K562 (cell line): ENCODE results near the gene DLX2. TPM values are rescaled to one million over a fixed set of nuclear protein-coding genes. Genes with fewer than 3 reads are reported as not detected.

Experiments
- ATAC-seq: fragments of 200-7000 bp; cut with Tn5 transposase; 3 replicates; pipeline ENCODE4 v1.9.1; 2020; ENCODE audit warnings: moderate library complexity
- BruUV-seq: library from RNA; stranded (reverse); fragments of 400-500 nt; replicated peaks from 2 replicates; lab custom pipeline; 2021; lab: Mats Ljungman, UMichigan
- CTCF ChIA-PET: fragments of 300-600 bp; formaldehyde crosslinking; extraction: SDS; loops from one replicate; lab custom pipeline; 2021; ENCODE audit warnings: low intra/inter-chr PET ratio; lab: Yijun Ruan, JAX
- POLR2A ChIA-PET: fragments of 300-600, 350-650 bp; sonication (Branson Sonifier 250); formaldehyde crosslinking; extraction: SDS; loops from one replicate; lab custom pipeline; 2021; ENCODE audit warnings: antibody characterized with exemption, inconsistent platforms; lab: Yijun Ruan, JAX
- DNase-seq, 4 experiments: peaks; one replicate each; pipeline versions ENCODE4 v3.0.0 to v3.0.0-alpha.2; 2011 to 2018; ENCODE audit warnings: low spot score in 3 of 4, mixed read lengths in 3 of 4; ENCODE audit errors: extremely low read depth in 1 of 4
- FAIRE-seq: peaks from 2 replicates; lab custom pipeline; 2011; peaks lifted over from hg19 to GRCh38; lab: Jason Lieb, UNC
- H2AFZ ChIP-seq: 2 replicates; pipeline ENCODE4 v1.6.0; 2011; ENCODE audit warnings: low read depth, low read length, control low read depth, inconsistent platforms
- H3K27ac ChIP-seq: fragments of 200-600 bp; 3 replicates; pipeline ENCODE4 v1.8.0; 2011; ENCODE audit warnings: low read depth, mild to moderate bottlenecking, control low read depth, inconsistent platforms, low read length, moderate library complexity, mixed read lengths; ENCODE audit errors: extremely low read depth
- H3K27me3 ChIP-seq, 2 experiments: fragments of 300-600 bp in 1 of 2; 2 replicates in 1 of 2; 3 replicates in 1 of 2; pipeline versions ENCODE4 v1.6.0 to v1.8.0; 2011; ENCODE audit warnings: inconsistent platforms in 2 of 2, low read length in 2 of 2, mild to moderate bottlenecking in 1 of 2, mixed read lengths in 1 of 2, moderate library complexity in 1 of 2; ENCODE audit not compliant: control insufficient read depth in 2 of 2, insufficient read depth in 2 of 2
- H3K36me3 ChIP-seq: fragments of 300-600 bp; 3 replicates; pipeline ENCODE4 v1.8.0; 2011; ENCODE audit warnings: mild to moderate bottlenecking, low read length, inconsistent platforms; ENCODE audit not compliant: control insufficient read depth, insufficient read depth
- H3K4me1 ChIP-seq, 2 experiments: fragments of 200-600 bp in 1 of 2; replicated peaks in 1 of 2; 2 replicates in 1 of 2; 3 replicates in 1 of 2; pipeline versions ENCODE4 v1.5.1 to v1.8.0; 2011; ENCODE audit warnings: inconsistent platforms in 2 of 2, low read length in 2 of 2, mild to moderate bottlenecking in 1 of 2, mixed read lengths in 1 of 2, moderate library complexity in 1 of 2; ENCODE audit not compliant: control insufficient read depth in 2 of 2, insufficient read depth in 2 of 2
- H3K4me2 ChIP-seq: 2 replicates; pipeline ENCODE4 v1.6.1; 2011; ENCODE audit warnings: low read length, control low read depth, inconsistent platforms, mixed read lengths; ENCODE audit not compliant: insufficient read depth
- H3K4me3 ChIP-seq: fragments of 200-600 bp; sonication (generic), shearing (Covaris generic); 2 replicates; pipeline ENCODE4 v1.5.1; 2016; ENCODE audit warnings: control low read depth, inconsistent platforms
- H3K79me2 ChIP-seq: fragments of 200-600 bp; 3 replicates; pipeline ENCODE4 v1.8.0; 2011; ENCODE audit warnings: low read length, inconsistent platforms; ENCODE audit not compliant: control insufficient read depth, insufficient read depth
- H3K9ac ChIP-seq, 2 experiments: 2 replicates each; pipeline versions ENCODE4 v1.6.0 to v1.6.1; 2011; ENCODE audit warnings: low read depth in 2 of 2, low read length in 2 of 2, control low read depth in 1 of 2, inconsistent platforms in 1 of 2, mild to moderate bottlenecking in 1 of 2, mixed read lengths in 1 of 2; ENCODE audit not compliant: insufficient read depth in 1 of 2
- H3K9me1 ChIP-seq: one replicate; pipeline ENCODE4 v1.6.0; 2011; ENCODE audit warnings: inconsistent platforms, mild to moderate bottlenecking, low read length, moderate library complexity; ENCODE audit not compliant: control insufficient read depth, insufficient read depth
- H3K9me3 ChIP-seq: replicated peaks from 2 replicates; pipeline ENCODE4 v1.5.1; 2011; ENCODE audit warnings: low read depth, low read length, inconsistent platforms; ENCODE audit not compliant: control insufficient read depth, insufficient read depth
- H4K20me1 ChIP-seq: replicated peaks from 2 replicates; pipeline ENCODE4 v1.6.1; 2011; ENCODE audit warnings: low read length, inconsistent platforms, mixed read lengths; ENCODE audit not compliant: control insufficient read depth, insufficient read depth
- BHLHE40 ChIP-seq: IDR thresholded peaks from 2 replicates; pipeline ENCODE4 v1.6.1; 2011; ENCODE audit warnings: low read length, improper control_type of control experiment
- CHCHD3 ChIP-seq: fragments of 250-450 bp; sonication (Bioruptor Pico); IDR thresholded peaks from 2 replicates; pipeline ENCODE4 v2.1.2; 2022; ENCODE audit warnings: mild to moderate bottlenecking
- EP400 ChIP-seq: fragments of 450-650 bp; IDR thresholded peaks from 2 replicates; pipeline ENCODE4 v1.6.1; 2017; ENCODE audit warnings: antibody characterized with exemption, mild to moderate bottlenecking, moderate library complexity
- EZH2 ChIP-seq: IDR thresholded peaks from 2 replicates; pipeline ENCODE4 v1.6.1; 2012; ENCODE audit warnings: low read depth, mild to moderate bottlenecking, inconsistent platforms, low read length, borderline replicate concordance
- FOSL1 ChIP-seq: fragments of 200-800 bp; sonication (Bioruptor generic); conservative IDR thresholded peaks from 2 replicates; pipeline ENCODE4 v1.6.1; 2016; ENCODE audit warnings: missing genetic modification characterization, missing compliant biosample characterization
- HNRNPH1 ChIP-seq: fragments of 200-400 bp; formaldehyde crosslinking; optimal IDR thresholded peaks from 2 replicates; pipeline ENCODE3; 2017; ENCODE audit warnings: low read depth, mild to moderate bottlenecking, low read length, moderate library complexity
- JUNB ChIP-seq: fragments of 450-650 bp; formaldehyde crosslinking; conservative IDR thresholded peaks from 2 replicates; pipeline ENCODE4 v1.4.0; 2020; ENCODE audit warnings: mild to moderate bottlenecking
- NR4A1 ChIP-seq, 2 experiments: fragments of 250-450 bp in 1 of 2; fragments of 450-650 bp in 1 of 2; sonication (Bioruptor Pico) in 1 of 2; IDR thresholded peaks; 2 replicates each; pipeline versions ENCODE4 v1.4.0 to v1.6.1; 2016 to 2020; ENCODE audit warnings: mild to moderate bottlenecking in 2 of 2, missing compliant biosample characterization in 1 of 2, missing genetic modification characterization in 1 of 2, moderate library complexity in 1 of 2
- RBM15 ChIP-seq: fragments of 200-400 bp; formaldehyde crosslinking; IDR thresholded peaks from 2 replicates; pipeline ENCODE4 v1.6.1; 2018; ENCODE audit warnings: mild to moderate bottlenecking, low read length, moderate library complexity; ENCODE audit not compliant: insufficient read depth
- SRSF1 ChIP-seq: fragments of 200-400 bp; formaldehyde crosslinking; IDR thresholded peaks from 2 replicates; pipeline ENCODE4 v1.6.1; 2017; ENCODE audit warnings: mild to moderate bottlenecking, low read depth, low read length, moderate library complexity
- SRSF3 ChIP-seq: fragments of 200-400 bp; formaldehyde crosslinking; IDR thresholded peaks from 2 replicates; pipeline ENCODE4 v1.6.1; 2016; ENCODE audit warnings: mild to moderate bottlenecking, low read length, moderate library complexity; ENCODE audit not compliant: insufficient read depth
- TAL1 ChIP-seq: fragments of 450-650 bp; IDR thresholded peaks from 2 replicates; pipeline ENCODE4 v1.6.1; 2016; ENCODE audit warnings: mild to moderate bottlenecking
- ZNF780A ChIP-seq: fragments of 250-450 bp; sonication (Bioruptor Pico); IDR thresholded peaks from 2 replicates; pipeline ENCODE4 v1.5.0; 2021; ENCODE audit warnings: mild to moderate bottlenecking
- in situ Hi-C: fragments of 300-500 bp; cut with MboI; formaldehyde crosslinking; loops from 4 replicates; pipeline ENCODE4 v1.15.0; 2018; ENCODE audit warnings: inconsistent platforms, mixed read lengths
- intact Hi-C: fragments of 100-400 bp; cut with micrococcal nuclease; formaldehyde crosslinking; loops from 2 replicates; pipeline ENCODE4 v1.14.2; 2022
- polyA plus RNA-seq, 8 experiments: library from polyadenylated mRNA; depleted of rRNA in 4 of 8; stranded (reverse) in 5 of 8; unstranded in 3 of 8; fragments of >200 nt; fragmentation: Nextera tagmentation in 2 of 8; fragmentation: Illumina TruSeq in 1 of 8; extraction: Ambion mirVana in 2 of 8; extraction: Trizol in 1 of 8; gene quantifications; 2 replicates each; pipeline versions ENCODE4 v1.2.1 to v1.2.3, GENCODE V29; 2011 to 2014; ENCODE audit warnings: inconsistent platforms in 1 of 8, missing spikeins in 1 of 8
- total RNA-seq, 7 experiments: library from RNA; depleted of rRNA in 6 of 7; stranded (reverse); fragments of >200 nt in 6 of 7; fragmentation: Illumina TruSeq in 2 of 7; extraction: Trizol in 2 of 7; gene quantifications; 2 replicates each; pipeline versions ENCODE4 v1.2.1 to v1.2.3, GENCODE V29; 2011 to 2021; ENCODE audit warnings: low replicate concordance in 1 of 7
- TF ChIP-seq, protein P1 (sequence below), 2 experiments: fragments of 450-650 bp in 1 of 2; sonication (generic) in 1 of 2; formaldehyde crosslinking in 1 of 2; IDR thresholded peaks in 1 of 2; conservative IDR thresholded peaks in 1 of 2; 2 replicates each; pipeline versions ENCODE4 v1.6.1 to v1.8.1; 2016 to 2023; ENCODE audit warnings: mild to moderate bottlenecking in 2 of 2, moderate library complexity in 2 of 2, inconsistent platforms in 1 of 2, missing genetic modification reagents in 1 of 2
- TF ChIP-seq, protein P2 (sequence below): fragments of 450-650 bp; IDR thresholded peaks from 2 replicates; pipeline ENCODE4 v1.6.1; 2018; ENCODE audit warnings: mild to moderate bottlenecking, low read depth; ENCODE audit not compliant: partially characterized antibody
- TF ChIP-seq, protein P3 (sequence below): fragments of 450-650 bp; formaldehyde crosslinking; conservative IDR thresholded peaks from 2 replicates; pipeline ENCODE4 v1.4.0; 2022; ENCODE audit warnings: mild to moderate bottlenecking, missing genetic modification characterization
- TF ChIP-seq, protein P4 (sequence below): sonication (generic); formaldehyde crosslinking; IDR thresholded peaks from 2 replicates; pipeline ENCODE4 v1.8.0; 2022; ENCODE audit warnings: missing genetic modification reagents, mild to moderate bottlenecking, borderline replicate concordance

The DLX2 gene
- total and polyA plus RNA-seq, 9 of the 15 experiments (the other 6 are each of a cell fraction or from before 2014, with no cell fraction given): 0.14 to 4.3 (median 0.86) TPM

DNA sequence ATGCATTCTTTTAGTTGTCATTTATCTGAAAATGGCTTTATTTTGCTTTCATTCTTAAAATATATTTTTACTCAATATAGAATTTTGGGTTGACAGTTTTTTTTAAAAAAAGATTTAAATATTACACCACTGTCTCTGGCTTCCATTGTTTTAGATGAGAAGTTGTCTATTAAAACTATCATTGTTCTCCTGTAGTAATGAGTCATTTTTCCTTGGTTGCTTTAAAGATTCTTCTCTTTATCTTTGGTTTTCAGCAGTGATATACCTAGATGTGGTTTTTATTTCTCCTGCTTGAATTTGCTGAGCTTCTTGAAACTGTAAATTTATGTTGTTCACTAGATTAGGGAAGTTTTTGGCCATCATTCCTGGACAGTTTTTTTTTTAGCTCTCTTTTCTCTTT is 26.7 kb upstream of the DLX2 start:
- H3K4me2 ChIP-seq: no peak overlapping the region
- ATAC-seq: no peak
- in situ Hi-C loops (no loop called here), intact Hi-C loops (loop anchor here (5.0 kb wide), 3 partner anchors 427 to 552 kb away; no protein-coding TSS in a partner anchor)
- H3K4me1 ChIP-seq: no peaks in the 10 kb centered on the region
- H3K27me3 ChIP-seq: peaks cover 2 to 5% of the 10 kb centered on the region in 2 experiments; a peak in 1 of 5 replicates
- H4K20me1 ChIP-seq: no peaks in the 10 kb centered on the region
- H3K9me1 ChIP-seq: no peaks in the 10 kb centered on the region
- no peaks in the 10 kb centered on the region for H3K9me3 ChIP-seq
- ChIA-PET POLR2A (interaction anchor here (0.6 to 1.3 kb wide), 3 partner anchors 13 to 459 kb away, joined by 3 to 4 read pairs (median 3); no protein-coding TSS in a partner anchor), CTCF (no interaction called here)
- no peak overlapping the region for H3K4me3 ChIP-seq
- no peaks in the 10 kb centered on the region for H3K79me2 ChIP-seq
- H3K27ac ChIP-seq: no peak overlapping the region
- no peaks in the 10 kb centered on the region for H3K36me3 ChIP-seq
- DNase-seq: no peak
- FAIRE-seq: no peak
- no peak overlapping the region for H2AFZ ChIP-seq
- H3K9ac ChIP-seq: no peak overlapping the region
- BruUV-seq: no TSS peak
- TF ChIP-seq BHLHE40: no peak
- TF ChIP-seq, protein P1, sequence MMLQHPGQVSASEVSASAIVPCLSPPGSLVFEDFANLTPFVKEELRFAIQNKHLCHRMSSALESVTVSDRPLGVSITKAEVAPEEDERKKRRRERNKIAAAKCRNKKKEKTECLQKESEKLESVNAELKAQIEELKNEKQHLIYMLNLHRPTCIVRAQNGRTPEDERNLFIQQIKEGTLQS (IDR thresholded peaks at IDR 0.05): peak; percentile 36; the same call in 1 of the 2 replicates
- TF ChIP-seq, protein P1 (CRISPR knock-in tag; conservative IDR thresholded peaks at IDR 0.05): no peak
- no peak for TF ChIP-seq SRSF3
- no peak for TF ChIP-seq ZNF780A (CRISPR knock-in tag)
- no peak for TF ChIP-seq CHCHD3
- peak; percentile 61; the same call in 1 of the 2 replicates for TF ChIP-seq FOSL1 (tag)
- no peak for TF ChIP-seq EZH2
- no peak for TF ChIP-seq TAL1
- TF ChIP-seq, protein P2, sequence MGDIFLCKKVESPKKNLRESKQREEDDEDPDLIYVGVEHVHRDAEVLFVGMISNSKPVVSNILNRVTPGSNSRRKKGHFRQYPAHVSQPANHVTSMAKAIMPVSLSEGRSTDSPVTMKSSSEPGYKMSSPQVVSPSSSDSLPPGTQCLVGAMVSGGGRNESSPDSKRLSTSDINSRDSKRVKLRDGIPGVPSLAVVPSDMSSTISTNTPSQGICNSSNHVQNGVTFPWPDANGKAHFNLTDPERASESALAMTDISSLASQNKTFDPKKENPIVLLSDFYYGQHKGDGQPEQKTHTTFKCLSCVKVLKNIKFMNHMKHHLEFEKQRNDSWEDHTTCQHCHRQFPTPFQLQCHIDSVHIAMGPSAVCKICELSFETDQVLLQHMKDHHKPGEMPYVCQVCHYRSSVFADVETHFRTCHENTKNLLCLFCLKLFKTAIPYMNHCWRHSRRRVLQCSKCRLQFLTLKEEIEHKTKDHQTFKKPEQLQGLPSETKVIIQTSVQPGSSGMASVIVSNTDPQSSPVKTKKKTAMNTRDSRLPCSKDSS: no peak
- TF ChIP-seq, protein P3, sequence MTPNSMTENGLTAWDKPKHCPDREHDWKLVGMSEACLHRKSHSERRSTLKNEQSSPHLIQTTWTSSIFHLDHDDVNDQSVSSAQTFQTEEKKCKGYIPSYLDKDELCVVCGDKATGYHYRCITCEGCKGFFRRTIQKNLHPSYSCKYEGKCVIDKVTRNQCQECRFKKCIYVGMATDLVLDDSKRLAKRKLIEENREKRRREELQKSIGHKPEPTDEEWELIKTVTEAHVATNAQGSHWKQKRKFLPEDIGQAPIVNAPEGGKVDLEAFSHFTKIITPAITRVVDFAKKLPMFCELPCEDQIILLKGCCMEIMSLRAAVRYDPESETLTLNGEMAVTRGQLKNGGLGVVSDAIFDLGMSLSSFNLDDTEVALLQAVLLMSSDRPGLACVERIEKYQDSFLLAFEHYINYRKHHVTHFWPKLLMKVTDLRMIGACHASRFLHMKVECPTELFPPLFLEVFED (CRISPR knock-in tag): no peak
- TF ChIP-seq RBM15: no peak
- no peak for TF ChIP-seq JUNB (CRISPR knock-in tag)
- TF ChIP-seq, protein P4, sequence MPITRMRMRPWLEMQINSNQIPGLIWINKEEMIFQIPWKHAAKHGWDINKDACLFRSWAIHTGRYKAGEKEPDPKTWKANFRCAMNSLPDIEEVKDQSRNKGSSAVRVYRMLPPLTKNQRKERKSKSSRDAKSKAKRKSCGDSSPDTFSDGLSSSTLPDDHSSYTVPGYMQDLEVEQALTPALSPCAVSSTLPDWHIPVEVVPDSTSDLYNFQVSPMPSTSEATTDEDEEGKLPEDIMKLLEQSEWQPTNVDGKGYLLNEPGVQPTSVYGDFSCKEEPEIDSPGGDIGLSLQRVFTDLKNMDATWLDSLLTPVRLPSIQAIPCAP (CRISPR knock-in tag): no peak
- TF ChIP-seq EP400: no peak
- TF ChIP-seq SRSF1: no peak
- TF ChIP-seq HNRNPH1: no peak
- no peak for TF ChIP-seq NR4A1 (CRISPR knock-in tag; IDR thresholded peaks at IDR 0.05)
- TF ChIP-seq NR4A1 (tag; IDR thresholded peaks at IDR 0.05): no peak
